ENCODE measurements around the gene DLGAP1. TPM values are rescaled to one million over a fixed set of nuclear protein-coding genes. Genes with fewer than 3 reads are reported as not detected.

Gene DLGAP1
- total and polyA plus RNA-seq, 2 experiments from 2014 or later, result 17.0 to 48.5 TPM

DNA sequence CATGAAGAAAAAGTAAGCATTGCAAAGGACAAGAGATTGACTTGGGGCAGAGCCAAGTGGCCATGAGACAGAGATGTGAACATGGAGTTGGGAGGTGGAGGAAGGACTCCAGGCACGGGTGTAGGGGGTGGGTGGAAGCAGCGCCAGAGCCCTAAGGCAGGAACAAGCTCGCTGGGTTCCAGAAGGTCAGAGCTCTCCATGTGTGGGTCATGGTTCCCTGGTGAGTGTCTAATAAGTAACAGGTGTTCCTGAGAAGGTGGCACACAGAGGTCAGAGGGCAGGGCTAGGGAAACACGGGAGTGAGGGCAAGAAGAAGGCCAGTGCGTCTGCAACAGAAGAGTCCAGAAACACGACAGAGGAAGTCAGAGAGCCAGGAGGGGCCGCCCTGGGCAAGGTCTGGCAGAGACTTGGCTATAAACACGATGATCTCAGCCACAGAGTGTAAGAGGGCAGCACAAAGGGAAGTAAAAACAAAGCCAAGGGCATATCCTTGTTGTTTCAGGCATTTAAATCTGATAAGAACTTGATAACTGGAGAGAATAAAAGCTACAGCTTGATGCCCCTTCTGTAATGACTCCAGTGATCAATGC, 744.3 kb downstream of the DLGAP1 start:
- H3K4me3 ChIP-seq, result no peak overlapping the region
- no peak overlapping the region for H3K27ac Mint-ChIP-seq
- H3K27ac ChIP-seq (ENCODE audit: low read depth), result no peak overlapping the region
- H3K79me2 ChIP-seq (replicated peaks; ENCODE audit: insufficient read depth), result no peaks in the 10 kb centered on the region
- no peaks in the 10 kb centered on the region for H3F3A ChIP-seq (replicated peaks; ENCODE audit: low read depth)
- 0 out of 2 replicates have a peak, but pooled peaks cover 4% of the 10 kb centered on the region for H3K4me1 ChIP-seq (ENCODE audit: insufficient read depth)
- no peaks in the 10 kb centered on the region for H3K9me3 Mint-ChIP-seq
- no peak for DNase-seq (ENCODE audit: low spot score)
- no peaks in the 10 kb centered on the region for H3K9me2 ChIP-seq (ENCODE audit: insufficient read depth)
- no peaks in the 10 kb centered on the region for H3K36me3 ChIP-seq (ENCODE audit: insufficient read depth)
- ATAC-seq, result no peak; the same call in 2 of the 3 replicates
- no peak overlapping the region for H3K4me2 ChIP-seq
- H3K27me3 ChIP-seq (ENCODE audit: insufficient read depth), result no peaks in the 10 kb centered on the region
- peaks cover 2% of the 10 kb centered on the region for H3K27me3 Mint-ChIP-seq (ENCODE audit: insufficient read depth, low read depth, poor library complexity)
- no peak for TF ChIP-seq ETS1 (IDR thresholded peaks at IDR 0.05)
- H3K36me3 Mint-ChIP-seq (ENCODE audit: low read depth), result no peaks in the 10 kb centered on the region
- H4K20me1 ChIP-seq (replicated peaks; ENCODE audit: insufficient read depth), result no peaks in the 10 kb centered on the region
- no peak overlapping the region for H3K4me3 Mint-ChIP-seq
- no peaks in the 10 kb centered on the region; the same call in 2 of the 3 replicates for H3K4me1 Mint-ChIP-seq
- H2AFZ ChIP-seq, result no peak overlapping the region

DNA sequence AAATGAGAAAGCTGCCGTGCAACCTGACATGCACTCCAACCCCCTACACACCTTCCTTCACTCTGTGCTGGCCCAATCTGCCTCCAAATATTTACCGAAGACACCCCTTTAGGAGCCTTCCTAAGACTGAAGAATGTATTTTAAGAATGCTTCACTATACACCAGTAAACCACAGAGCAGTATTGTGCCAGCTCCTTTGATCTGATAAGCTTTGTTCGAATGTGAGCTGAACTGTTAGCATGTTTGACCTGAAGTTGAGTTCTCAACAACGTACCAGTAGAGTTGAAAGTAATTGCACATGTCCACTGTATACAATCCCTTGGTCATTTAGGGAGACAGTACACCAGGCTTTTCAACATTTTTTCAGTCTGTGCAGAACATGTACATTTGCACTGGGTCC, 745.9 kb downstream of the DLGAP1 start:
- Histone ChIP-seq H3K79me2 (replicated peaks; ENCODE audit: insufficient read depth) (no peaks in the 10 kb centered on the region), H4K20me1 (replicated peaks; ENCODE audit: insufficient read depth) (no peaks in the 10 kb centered on the region), H3K4me1 (ENCODE audit: insufficient read depth) (0 out of 2 replicates have a peak, but pooled peaks cover 4% of the 10 kb centered on the region), H3K27me3 (ENCODE audit: insufficient read depth) (no peaks in the 10 kb centered on the region), H3K36me3 (ENCODE audit: insufficient read depth) (no peaks in the 10 kb centered on the region), H3K4me3 (no peak overlapping the region), H3K9me2 (ENCODE audit: insufficient read depth) (no peaks in the 10 kb centered on the region), H3F3A (replicated peaks; ENCODE audit: low read depth) (no peaks in the 10 kb centered on the region), H3K4me2 (no peak overlapping the region), H2AFZ (no peak overlapping the region), H3K27ac (ENCODE audit: low read depth) (no peak overlapping the region)
- Mint-ChIP-seq H3K36me3 (ENCODE audit: low read depth) (no peaks in the 10 kb centered on the region), H3K9me3 (no peaks in the 10 kb centered on the region), H3K4me3 (no peak overlapping the region), H3K27ac (no peak overlapping the region), H3K27me3 (ENCODE audit: insufficient read depth, low read depth, poor library complexity) (peaks cover 2% of the 10 kb centered on the region), H3K4me1 (no peaks in the 10 kb centered on the region)
- DNase-seq (ENCODE audit: low spot score) (no peak), ATAC-seq (no peak)
- TF ChIP-seq POLR2AphosphoS5 (IDR thresholded peaks at IDR 0.05; ENCODE audit: low read depth), result no peak
- TF ChIP-seq REST (IDR thresholded peaks at IDR 0.05; ENCODE audit: unreplicated experiment), result no peak
- no peak for TF ChIP-seq ZNF114 (CRISPR knock-in tag; IDR thresholded peaks at IDR 0.05)
- no peak for TF ChIP-seq ZNF331 (CRISPR knock-in tag; IDR thresholded peaks at IDR 0.05; ENCODE audit: low read depth)

Data from GM23338 (cell line).